ENCODE measurements around the gene DHX29. TPM values are rescaled to one million over a fixed set of nuclear protein-coding genes. Genes with fewer than 3 reads are reported as not detected.
A peak's percentile ranks its signal among the peaks of the same experiment; 100 is the strongest.

The DHX29 gene
- total and polyA plus RNA-seq, 4 donors, result 8.6 to 43.8 (median 21.5) TPM

- Histone ChIP-seq H3K36me3 (ENCODE audit: control insufficient read depth in 4 of 4, insufficient read depth in 3 of 4, low read depth in 1 of 4, low read length in 3 of 4) (no peaks in the 10 kb centered on the region), H3K9me3 (ENCODE audit: control insufficient read depth in 4 of 4, low read length in 3 of 4) (peaks cover 0 to 2% (median 0%) of the 10 kb centered on the region in 4 donors), H3K27me3 (ENCODE audit: control insufficient read depth in 4 of 4, insufficient read depth in 4 of 4, low read length in 3 of 4) (peaks cover 0 to 28% (median 13%) of the 10 kb centered on the region in 4 donors), H3K4me1 (ENCODE audit: control insufficient read depth in 4 of 4, insufficient read depth in 4 of 4, low read length in 3 of 4) (peaks cover 12 to 37% (median 32%) of the 10 kb centered on the region in 4 donors), H3K9ac (ENCODE audit: low read depth in 1 of 2, low read length in 2 of 2) (peak overlapping the region in 1 of 2 donors; percentile 1), H3K27ac (ENCODE audit: low read depth in 1 of 2, low read length in 2 of 2) (no peak overlapping the region), H3K4me3 (ENCODE audit: low read depth in 1 of 3, low read length in 3 of 3) (peak overlapping the region; percentile 4 to 52 (median 49))
- DNase-seq (ENCODE audit: low spot score), result no peak
- 8% methylated on average over 31 of the region's 31 CpGs for WGBS
- no peak for TF ChIP-seq YY1 (IDR thresholded peaks at IDR 0.05)
- TF ChIP-seq HNF4G (IDR thresholded peaks at IDR 0.05), result no peak
- peak; percentile 15 for TF ChIP-seq NR2F2 (IDR thresholded peaks at IDR 0.05)
- TF ChIP-seq HNF4A (conservative IDR thresholded peaks at IDR 0.05), result no peak
These were observed 73.3 kb downstream of the DHX29 start for GRCh38 chr5:55234121-55234700.

DNA sequence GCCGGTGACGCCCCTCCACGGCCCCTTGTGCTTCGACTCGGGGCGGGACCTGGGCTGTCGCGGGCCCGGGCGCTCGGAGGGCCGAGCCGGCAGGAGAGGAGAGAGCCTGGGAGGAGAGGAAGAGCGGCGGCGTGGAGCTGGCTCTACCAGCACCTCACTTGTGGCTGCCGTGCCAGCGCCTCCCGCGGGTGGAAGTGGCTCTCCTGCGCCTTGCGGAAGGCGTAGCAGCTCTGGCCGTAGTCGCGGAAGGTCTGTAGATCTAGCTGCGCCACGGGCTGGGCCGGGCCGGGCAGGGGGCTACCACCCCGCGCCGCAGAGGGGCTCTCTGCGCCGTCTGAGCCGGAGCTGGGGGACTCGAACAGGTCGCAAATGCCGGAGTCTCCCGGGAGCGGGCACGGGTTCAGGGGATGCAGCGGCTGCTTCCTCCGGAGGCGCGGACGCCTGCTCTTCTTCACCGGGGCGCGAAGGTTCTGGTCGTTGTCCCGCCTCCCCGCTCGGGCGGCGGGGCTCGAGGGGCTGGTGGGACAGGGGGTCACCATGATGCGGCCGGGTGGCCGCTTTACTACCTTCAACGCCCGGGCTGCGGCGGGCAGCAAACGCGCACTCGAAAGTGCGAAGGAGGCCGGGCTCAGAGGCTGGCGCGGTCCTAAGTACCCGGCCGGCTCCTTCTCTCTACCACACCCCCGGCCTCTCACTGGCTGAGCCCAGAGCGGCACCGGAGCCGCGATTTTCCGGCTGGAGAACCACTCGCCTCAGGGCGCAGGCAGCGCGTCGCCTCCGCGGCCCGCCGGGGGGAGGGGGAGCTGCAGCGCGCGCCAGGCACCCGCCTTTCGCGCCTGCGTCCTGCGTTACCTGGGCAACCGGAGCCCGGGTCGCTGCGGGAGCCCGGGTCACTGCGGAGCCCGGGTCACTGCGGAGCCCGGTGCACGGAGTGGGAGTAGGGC is 74.2 kb downstream of the DHX29 start, which contains the start of gene CCNO:
Gene CCNO (minus strand): TSS at position 624 of the 944 bp plus-strand sequence. CDS start 85 bp downstream, at position 539.
- no peaks in the 10 kb centered on the region for H3K36me3 ChIP-seq (ENCODE audit: control insufficient read depth in 4 of 4, insufficient read depth in 3 of 4, low read depth in 1 of 4, low read length in 3 of 4)
- peaks cover 12 to 37% (median 32%) of the 10 kb centered on the region in 4 donors for H3K4me1 ChIP-seq (ENCODE audit: control insufficient read depth in 4 of 4, insufficient read depth in 4 of 4, low read length in 3 of 4)
- 1% methylated on average over 106 of the region's 106 CpGs for WGBS
- no peak for TF ChIP-seq HNF4G (IDR thresholded peaks at IDR 0.05)
- no peak for TF ChIP-seq GABPA (IDR thresholded peaks at IDR 0.05 in 1 of 2, conservative IDR thresholded peaks at IDR 0.05 in 1 of 2)
- TF ChIP-seq RXRA (IDR thresholded peaks at IDR 0.05), result no peak
- no peak for TF ChIP-seq ZBTB33 (IDR thresholded peaks at IDR 0.05)
- no peak for TF ChIP-seq TAF1 (conservative IDR thresholded peaks at IDR 0.05)
- peak within 1 kb of the TSS; percentile 30 to 56 (median 49) for H3K4me3 ChIP-seq (ENCODE audit: low read depth in 1 of 3, low read length in 3 of 3)
- peak; percentile 44 for DNase-seq (ENCODE audit: low spot score)
- no peak within 1 kb of the TSS for H3K27ac ChIP-seq (ENCODE audit: low read depth in 1 of 2, low read length in 2 of 2)
- H3K9ac ChIP-seq (ENCODE audit: low read depth in 1 of 2, low read length in 2 of 2), result peak within 1 kb of the TSS in 1 of 2 donors; percentile 1
- peaks cover 0 to 30% (median 15%) of the 10 kb centered on the region in 4 donors for H3K27me3 ChIP-seq (ENCODE audit: control insufficient read depth in 4 of 4, insufficient read depth in 4 of 4, low read length in 3 of 4)
- H3K9me3 ChIP-seq (ENCODE audit: control insufficient read depth in 4 of 4, low read length in 3 of 4), result peaks cover 0 to 2% (median 0%) of the 10 kb centered on the region in 4 donors

- H3K9ac ChIP-seq (ENCODE audit: low read depth in 1 of 2, low read length in 2 of 2), result no peak overlapping the region
- H3K27ac ChIP-seq (ENCODE audit: low read depth in 1 of 2, low read length in 2 of 2), result no peak overlapping the region
- WGBS, result 3% methylated on average over 45 of the region's 45 CpGs
- H3K9me3 ChIP-seq (ENCODE audit: control insufficient read depth in 4 of 4, low read length in 3 of 4), result peaks cover 0 to 2% (median 0%) of the 10 kb centered on the region in 4 donors
- H3K4me3 ChIP-seq (ENCODE audit: low read depth in 1 of 3, low read length in 3 of 3), result peak overlapping the region; percentile 30 to 56 (median 49)
- TF ChIP-seq ZBTB33 (IDR thresholded peaks at IDR 0.05) (no peak), HNF4A (conservative IDR thresholded peaks at IDR 0.05) (no peak), MAX (IDR thresholded peaks at IDR 0.05) (no peak), HNF4G (IDR thresholded peaks at IDR 0.05) (no peak), NR2F2 (IDR thresholded peaks at IDR 0.05) (no peak), RXRA (IDR thresholded peaks at IDR 0.05) (no peak), GABPA (IDR thresholded peaks at IDR 0.05 in 1 of 2, conservative IDR thresholded peaks at IDR 0.05 in 1 of 2) (no peak)
- TF ChIP-seq, protein P1, sequence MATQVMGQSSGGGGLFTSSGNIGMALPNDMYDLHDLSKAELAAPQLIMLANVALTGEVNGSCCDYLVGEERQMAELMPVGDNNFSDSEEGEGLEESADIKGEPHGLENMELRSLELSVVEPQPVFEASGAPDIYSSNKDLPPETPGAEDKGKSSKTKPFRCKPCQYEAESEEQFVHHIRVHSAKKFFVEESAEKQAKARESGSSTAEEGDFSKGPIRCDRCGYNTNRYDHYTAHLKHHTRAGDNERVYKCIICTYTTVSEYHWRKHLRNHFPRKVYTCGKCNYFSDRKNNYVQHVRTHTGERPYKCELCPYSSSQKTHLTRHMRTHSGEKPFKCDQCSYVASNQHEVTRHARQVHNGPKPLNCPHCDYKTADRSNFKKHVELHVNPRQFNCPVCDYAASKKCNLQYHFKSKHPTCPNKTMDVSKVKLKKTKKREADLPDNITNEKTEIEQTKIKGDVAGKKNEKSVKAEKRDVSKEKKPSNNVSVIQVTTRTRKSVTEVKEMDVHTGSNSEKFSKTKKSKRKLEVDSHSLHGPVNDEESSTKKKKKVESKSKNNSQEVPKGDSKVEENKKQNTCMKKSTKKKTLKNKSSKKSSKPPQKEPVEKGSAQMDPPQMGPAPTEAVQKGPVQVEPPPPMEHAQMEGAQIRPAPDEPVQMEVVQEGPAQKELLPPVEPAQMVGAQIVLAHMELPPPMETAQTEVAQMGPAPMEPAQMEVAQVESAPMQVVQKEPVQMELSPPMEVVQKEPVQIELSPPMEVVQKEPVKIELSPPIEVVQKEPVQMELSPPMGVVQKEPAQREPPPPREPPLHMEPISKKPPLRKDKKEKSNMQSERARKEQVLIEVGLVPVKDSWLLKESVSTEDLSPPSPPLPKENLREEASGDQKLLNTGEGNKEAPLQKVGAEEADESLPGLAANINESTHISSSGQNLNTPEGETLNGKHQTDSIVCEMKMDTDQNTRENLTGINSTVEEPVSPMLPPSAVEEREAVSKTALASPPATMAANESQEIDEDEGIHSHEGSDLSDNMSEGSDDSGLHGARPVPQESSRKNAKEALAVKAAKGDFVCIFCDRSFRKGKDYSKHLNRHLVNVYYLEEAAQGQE (IDR thresholded peaks at IDR 0.05), result no peak
- no peak for DNase-seq (ENCODE audit: low spot score)
- H3K27me3 ChIP-seq (ENCODE audit: control insufficient read depth in 4 of 4, insufficient read depth in 4 of 4, low read length in 3 of 4), result peaks cover 0 to 34% (median 16%) of the 10 kb centered on the region in 4 donors
- peaks cover 13 to 42% (median 35%) of the 10 kb centered on the region in 4 donors for H3K4me1 ChIP-seq (ENCODE audit: control insufficient read depth in 4 of 4, insufficient read depth in 4 of 4, low read length in 3 of 4)
- no peaks in the 10 kb centered on the region for H3K36me3 ChIP-seq (ENCODE audit: control insufficient read depth in 4 of 4, insufficient read depth in 3 of 4, low read depth in 1 of 4, low read length in 3 of 4)
These were observed 75.1 kb downstream of the DHX29 start for GRCh38 chr5:55232271-55232984.

Measured in liver (tissue), 9 donors.